Muscle layer of colon (tissue), 2 donors: Measurements from ENCODE around the gene SLC4A3.

ENCODE experiments used
- H3K27ac ChIP-seq: one replicate; pipeline ENCODE4 v1.7.0; 2013; ENCODE audit warnings: low read depth, mild to moderate bottlenecking, low read length, moderate library complexity
- H3K27me3 ChIP-seq, 2 donors: one replicate each; pipeline ENCODE4 v1.7.0; 2013; ENCODE audit warnings: low read length in 2 of 2, mild to moderate bottlenecking in 2 of 2; ENCODE audit not compliant: insufficient read depth in 2 of 2, control insufficient read depth in 1 of 2
- H3K36me3 ChIP-seq: one replicate; pipeline ENCODE4 v1.7.0; 2013; ENCODE audit warnings: mild to moderate bottlenecking, low read length; ENCODE audit not compliant: insufficient read depth
- H3K4me1 ChIP-seq: one replicate; pipeline ENCODE4 v1.7.0; 2013; ENCODE audit warnings: mild to moderate bottlenecking, low read length; ENCODE audit not compliant: insufficient read depth
- H3K4me3 ChIP-seq, 2 donors: one replicate each; pipeline ENCODE4 v1.7.0; 2013; ENCODE audit warnings: low read length in 2 of 2, low read depth in 1 of 2, mild to moderate bottlenecking in 1 of 2, moderate library complexity in 1 of 2
- H3K9ac ChIP-seq: one replicate; pipeline ENCODE4 v1.7.0; 2013; ENCODE audit warnings: low read length
- H3K9me3 ChIP-seq: one replicate; pipeline ENCODE4 v1.7.0; 2013; ENCODE audit warnings: mild to moderate bottlenecking, low read length
- donor health status: abdominal sarcoma.
- donor health status: Adenocarcinoma of cecum.

Gene SLC4A3

DNA sequence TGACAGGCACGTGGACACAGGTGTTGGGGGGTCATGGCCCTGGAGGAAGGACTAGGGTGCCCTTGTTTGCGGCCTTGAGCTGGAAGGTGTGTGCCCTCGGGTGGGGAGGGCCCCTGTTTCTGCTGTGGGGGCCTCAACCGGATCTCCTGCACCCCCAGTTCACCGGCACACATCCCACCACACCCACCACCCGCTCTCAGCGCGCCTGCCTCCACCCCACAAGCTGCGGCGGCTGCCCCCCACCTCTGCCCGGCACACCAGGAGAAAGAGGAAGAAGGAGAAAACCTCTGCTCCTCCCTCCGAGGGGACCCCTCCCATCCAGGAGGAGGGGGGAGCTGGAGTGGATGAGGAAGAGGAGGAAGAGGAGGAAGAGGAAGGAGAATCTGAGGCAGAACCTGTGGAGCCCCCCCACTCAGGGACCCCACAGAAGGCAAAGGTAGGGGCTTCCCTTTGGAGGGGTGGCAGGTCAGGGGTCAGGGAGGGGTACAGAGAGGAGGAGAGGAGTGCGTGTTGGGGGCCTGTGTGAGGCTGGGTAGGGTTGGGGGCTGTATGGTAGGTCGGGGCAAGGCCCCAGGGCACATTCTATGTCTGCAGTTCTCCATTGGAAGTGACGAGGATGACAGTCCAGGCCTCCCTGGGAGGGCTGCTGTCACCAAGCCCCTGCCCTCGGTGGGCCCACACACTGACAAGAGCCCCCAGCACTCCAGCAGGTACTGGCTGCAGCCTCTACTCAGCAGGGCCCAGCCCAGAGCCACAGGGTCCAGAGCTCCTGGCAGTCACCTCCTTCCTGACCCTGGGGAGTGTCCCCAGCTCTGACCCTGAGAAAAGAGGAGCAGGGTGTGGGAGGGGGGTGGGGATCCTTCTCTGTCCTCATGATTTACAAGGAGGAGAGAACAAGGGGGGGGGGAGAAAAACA lies 1.8 kb downstream of the SLC4A3 start:
- H3K4me3 ChIP-seq: no peak overlapping the region
- H3K9me3 ChIP-seq: no peaks in the 10 kb centered on the region
- H3K27me3 ChIP-seq: peaks cover 0 to 5% of the 10 kb centered on the region in 2 donors
- H3K27ac ChIP-seq: no peak overlapping the region
- H3K4me1 ChIP-seq: no peaks in the 10 kb centered on the region
- H3K36me3 ChIP-seq: no peaks in the 10 kb centered on the region
- no peak overlapping the region for H3K9ac ChIP-seq

DNA sequence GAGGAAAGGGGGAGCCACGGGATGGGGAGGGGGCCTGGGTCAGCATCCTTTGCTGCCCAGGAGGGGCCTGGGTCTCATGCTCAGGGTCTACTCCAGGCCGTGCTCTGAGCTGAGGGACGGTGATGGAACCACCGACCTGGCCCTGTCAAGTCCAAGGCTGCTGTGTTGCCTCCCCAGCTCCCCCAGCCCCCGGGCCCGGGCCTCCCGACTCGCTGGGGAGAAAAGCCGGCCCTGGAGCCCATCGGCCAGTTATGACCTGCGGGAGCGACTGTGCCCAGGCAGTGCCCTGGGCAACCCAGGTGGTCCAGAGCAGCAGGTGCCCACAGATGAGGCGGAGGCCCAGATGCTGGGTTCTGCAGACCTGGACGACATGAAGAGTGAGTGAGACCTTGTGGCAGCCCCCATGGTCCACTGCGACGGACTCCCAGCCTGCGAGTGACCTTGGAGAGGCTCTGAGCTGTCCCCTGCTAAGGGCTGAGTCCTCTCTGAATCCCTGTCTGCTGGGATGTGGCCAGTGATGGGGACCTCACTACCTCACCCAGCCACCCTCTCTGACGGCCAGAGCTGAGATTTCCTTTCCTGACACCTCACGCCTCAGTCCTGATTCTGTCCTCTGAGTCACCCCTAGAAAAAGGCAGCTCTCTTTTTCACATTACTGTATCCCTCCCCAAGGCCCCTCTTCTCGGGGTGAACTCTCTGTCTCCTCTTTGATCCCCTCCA lies 2.7 kb downstream of the SLC4A3 start:
- Histone ChIP-seq H3K4me1 (no peaks in the 10 kb centered on the region), H3K9me3 (no peaks in the 10 kb centered on the region), H3K36me3 (no peaks in the 10 kb centered on the region), H3K27me3 (peaks cover 0 to 5% of the 10 kb centered on the region in 2 donors), H3K9ac (no peak overlapping the region), H3K4me3 (no peak overlapping the region), H3K27ac (no peak overlapping the region)

DNA sequence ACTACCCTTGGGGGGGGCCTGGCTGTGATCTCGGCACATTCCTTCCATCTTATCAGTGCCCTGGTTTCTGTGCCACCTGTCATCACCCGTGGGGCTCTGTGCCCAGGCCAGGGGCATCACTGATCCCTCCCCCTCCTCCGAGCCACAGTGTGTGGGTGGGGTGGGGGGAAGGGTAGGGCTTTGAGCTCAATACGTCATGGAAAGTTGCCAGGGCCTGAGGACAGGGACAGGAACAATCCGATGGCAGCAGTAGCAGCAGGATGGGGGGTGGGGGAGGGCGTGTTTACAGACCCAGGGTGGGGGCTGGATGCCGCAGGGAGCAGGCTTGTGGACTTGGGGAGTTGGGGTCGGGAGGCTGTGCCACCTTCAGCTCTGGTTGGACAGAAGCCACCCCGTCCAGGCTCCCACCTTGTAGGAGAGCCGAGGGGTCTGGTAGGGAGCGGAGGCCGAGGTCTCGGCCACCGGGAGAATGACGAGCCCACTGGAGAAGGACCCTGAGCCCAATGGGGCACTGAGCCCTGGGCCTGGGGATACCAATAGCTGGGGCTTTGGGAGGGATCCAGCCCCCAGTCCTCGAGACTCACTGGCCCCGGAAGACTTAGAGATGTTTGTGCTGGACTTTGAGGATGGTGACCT lies 3.5 kb downstream of the SLC4A3 start:
- no peaks in the 10 kb centered on the region for H3K9me3 ChIP-seq
- H3K36me3 ChIP-seq: no peaks in the 10 kb centered on the region
- no peaks in the 10 kb centered on the region for H3K4me1 ChIP-seq
- H3K9ac ChIP-seq: no peak overlapping the region
- no peak overlapping the region for H3K4me3 ChIP-seq
- H3K27ac ChIP-seq: no peak overlapping the region
- peaks cover 0 to 5% of the 10 kb centered on the region in 2 donors for H3K27me3 ChIP-seq

DNA sequence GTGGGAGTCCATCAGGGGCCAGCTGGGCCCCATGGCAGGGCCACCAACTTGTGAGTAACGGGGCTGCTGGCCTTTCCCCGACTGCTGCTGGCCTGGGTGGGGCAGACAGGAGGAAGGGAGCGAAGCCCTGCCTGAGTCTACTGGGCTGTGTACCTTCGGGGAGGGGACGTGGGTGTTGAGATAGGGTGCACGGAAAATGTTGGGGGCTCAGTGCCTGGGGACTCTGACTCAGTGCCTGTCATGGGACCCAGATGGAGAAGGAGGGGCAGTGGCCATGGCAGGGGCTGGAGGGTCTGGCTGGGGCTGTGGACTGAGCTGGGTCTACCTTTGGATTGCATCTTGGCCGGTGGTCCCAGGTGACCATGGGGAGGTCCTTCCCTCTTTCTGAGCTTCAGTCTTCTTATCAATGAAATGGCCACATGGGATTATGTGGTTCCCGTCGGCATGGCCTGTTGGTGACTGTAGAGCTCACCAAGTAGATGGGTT lies 4.0 kb downstream of the SLC4A3 start:
- no peaks in the 10 kb centered on the region for H3K36me3 ChIP-seq
- no peak overlapping the region for H3K9ac ChIP-seq
- H3K27me3 ChIP-seq: peaks cover 0 to 5% of the 10 kb centered on the region in 2 donors
- H3K4me3 ChIP-seq: no peak overlapping the region
- no peaks in the 10 kb centered on the region for H3K4me1 ChIP-seq
- no peaks in the 10 kb centered on the region for H3K9me3 ChIP-seq
- H3K27ac ChIP-seq: no peak overlapping the region

DNA sequence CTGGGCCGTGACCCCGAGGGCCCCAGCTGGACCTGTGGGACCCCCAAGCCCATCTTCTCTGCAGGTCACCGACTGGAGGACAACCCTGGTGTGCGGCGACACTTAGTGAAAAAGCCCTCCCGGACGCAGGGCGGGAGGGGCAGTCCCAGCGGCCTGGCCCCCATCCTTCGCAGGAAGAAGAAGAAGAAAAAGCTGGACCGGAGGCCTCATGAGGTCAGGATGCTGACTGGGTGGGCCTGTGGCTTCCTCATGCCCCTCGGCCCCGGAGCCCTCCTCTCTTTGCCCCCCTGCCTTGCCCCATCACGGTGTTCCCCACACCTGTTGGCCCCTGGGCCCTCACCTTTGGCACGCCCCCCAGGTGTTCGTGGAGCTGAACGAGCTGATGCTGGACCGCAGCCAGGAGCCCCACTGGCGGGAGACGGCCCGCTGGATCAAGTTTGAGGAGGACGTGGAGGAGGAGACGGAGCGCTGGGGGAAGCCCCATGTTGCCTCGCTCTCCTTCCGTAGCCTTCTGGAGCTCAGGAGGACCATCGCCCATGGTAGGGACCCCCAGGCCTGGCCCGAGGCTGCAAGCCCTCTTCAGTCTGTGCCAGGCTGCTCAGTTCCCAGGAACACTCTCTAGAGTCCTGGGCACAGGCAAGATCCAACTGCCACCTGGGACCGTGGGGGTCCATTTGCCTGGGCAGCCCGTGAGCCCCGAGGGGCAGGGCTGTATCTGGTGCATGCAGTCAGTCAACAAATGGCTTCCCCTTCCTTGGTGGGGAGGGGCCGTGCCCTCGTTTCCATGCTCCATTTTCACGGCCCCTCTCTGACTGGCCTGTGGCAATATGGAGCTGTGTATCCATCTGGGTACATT lies 4.7 kb downstream of the SLC4A3 start:
- Histone ChIP-seq H3K9me3 (no peaks in the 10 kb centered on the region), H3K4me3 (no peak overlapping the region), H3K9ac (no peak overlapping the region), H3K27me3 (peaks cover 0 to 5% of the 10 kb centered on the region in 2 donors), H3K4me1 (no peaks in the 10 kb centered on the region), H3K36me3 (no peaks in the 10 kb centered on the region), H3K27ac (no peak overlapping the region)

DNA sequence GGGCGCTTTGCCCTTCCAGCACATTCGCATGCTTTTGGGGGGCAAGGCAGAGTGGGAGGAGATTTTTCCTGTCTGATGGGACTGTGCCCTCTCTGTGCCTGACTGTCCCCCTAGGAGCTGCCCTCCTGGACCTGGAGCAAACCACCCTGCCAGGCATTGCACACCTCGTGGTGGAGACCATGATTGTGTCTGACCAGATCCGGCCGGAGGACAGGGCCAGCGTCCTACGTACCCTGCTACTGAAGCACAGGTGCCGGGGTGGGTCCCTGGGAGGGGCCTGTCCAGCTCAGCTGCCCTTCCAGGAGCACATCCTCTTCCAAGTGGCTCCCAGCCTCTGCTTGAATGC lies 5.3 kb downstream of the SLC4A3 start:
- Histone ChIP-seq H3K4me1 (no peaks in the 10 kb centered on the region), H3K9ac (no peak overlapping the region), H3K9me3 (no peaks in the 10 kb centered on the region), H3K27me3 (peaks cover 0 to 5% of the 10 kb centered on the region in 2 donors), H3K27ac (no peak overlapping the region), H3K4me3 (no peak overlapping the region), H3K36me3 (no peaks in the 10 kb centered on the region)

DNA sequence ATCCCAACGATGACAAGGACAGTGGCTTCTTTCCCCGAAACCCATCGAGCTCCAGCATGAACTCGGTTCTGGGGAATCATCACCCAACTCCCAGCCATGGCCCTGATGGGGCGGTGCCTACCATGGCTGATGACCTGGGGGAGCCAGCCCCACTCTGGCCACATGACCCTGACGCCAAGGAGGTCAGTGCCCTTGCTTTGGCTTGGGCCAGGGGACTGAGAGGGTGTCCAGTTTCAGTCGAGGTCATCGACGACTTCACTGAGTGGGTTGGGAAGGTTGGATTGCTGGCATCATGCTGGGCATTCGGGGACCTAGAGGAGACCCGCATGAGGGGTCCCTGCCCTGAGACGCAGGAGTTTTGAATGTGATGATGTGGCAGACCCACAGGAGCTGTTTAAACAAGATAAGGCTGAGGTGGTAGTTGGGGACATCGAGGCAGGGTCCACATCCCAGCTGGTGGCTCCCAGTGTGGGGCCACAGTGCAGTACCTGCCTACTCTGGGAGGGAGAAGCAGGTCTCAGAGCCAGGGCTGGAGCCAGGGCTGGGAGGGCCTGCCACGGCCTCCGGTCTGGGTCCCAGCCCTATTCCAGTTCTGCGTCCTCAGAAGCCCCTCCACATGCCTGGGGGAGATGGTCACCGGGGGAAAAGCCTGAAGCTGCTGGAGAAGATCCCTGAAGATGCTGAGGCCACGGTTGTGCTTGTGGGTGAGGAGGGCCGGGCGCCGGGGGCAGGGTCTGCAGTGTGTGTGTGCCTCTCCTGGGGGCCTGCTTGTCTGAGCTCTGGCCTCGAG lies 6.0 kb downstream of the SLC4A3 start:
- no peaks in the 10 kb centered on the region for H3K4me1 ChIP-seq
- H3K27ac ChIP-seq: no peak overlapping the region
- H3K4me3 ChIP-seq: no peak overlapping the region
- no peaks in the 10 kb centered on the region for H3K9me3 ChIP-seq
- no peak overlapping the region for H3K9ac ChIP-seq
- H3K27me3 ChIP-seq: peaks cover 0 to 4% of the 10 kb centered on the region in 2 donors
- no peaks in the 10 kb centered on the region for H3K36me3 ChIP-seq

DNA sequence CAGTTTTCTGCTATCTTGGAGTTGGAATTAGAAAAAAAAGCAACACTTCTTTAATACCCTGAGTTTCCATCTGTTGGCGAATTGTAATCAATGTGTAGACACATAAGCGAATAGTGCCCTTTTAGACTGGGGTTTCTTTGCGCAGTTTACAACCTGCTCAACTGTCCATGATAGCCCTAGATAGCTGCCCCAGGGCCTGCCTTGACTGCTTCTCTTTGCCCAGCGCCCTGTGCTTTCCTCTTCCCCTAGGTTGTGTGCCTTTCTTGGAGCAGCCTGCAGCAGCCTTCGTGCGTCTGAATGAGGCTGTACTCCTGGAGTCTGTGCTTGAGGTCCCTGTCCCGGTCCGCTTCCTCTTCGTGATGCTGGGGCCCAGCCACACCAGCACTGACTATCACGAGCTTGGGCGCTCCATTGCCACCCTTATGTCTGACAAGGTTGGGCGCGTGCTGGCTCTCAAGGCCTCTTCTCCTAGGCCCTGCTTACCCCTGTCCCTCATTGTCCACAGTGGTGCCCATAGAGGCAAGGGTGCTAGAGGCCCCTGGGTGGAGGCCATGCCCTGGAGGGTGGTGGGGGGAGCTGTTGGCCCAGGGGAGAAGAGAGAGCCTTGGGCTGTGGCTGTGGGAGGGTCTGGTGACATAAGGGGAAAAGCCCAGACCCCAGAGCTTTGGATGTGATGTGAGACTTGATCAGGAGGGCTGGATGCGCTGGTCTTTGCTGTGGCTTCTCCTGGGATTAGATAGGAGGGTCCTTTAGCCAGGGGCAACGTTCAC lies 6.9 kb downstream of the SLC4A3 start:
- Histone ChIP-seq H3K36me3 (no peaks in the 10 kb centered on the region), H3K4me3 (no peak overlapping the region), H3K4me1 (no peaks in the 10 kb centered on the region), H3K27me3 (no peaks in the 10 kb centered on the region), H3K27ac (no peak overlapping the region), H3K9ac (no peak overlapping the region), H3K9me3 (no peaks in the 10 kb centered on the region)

DNA sequence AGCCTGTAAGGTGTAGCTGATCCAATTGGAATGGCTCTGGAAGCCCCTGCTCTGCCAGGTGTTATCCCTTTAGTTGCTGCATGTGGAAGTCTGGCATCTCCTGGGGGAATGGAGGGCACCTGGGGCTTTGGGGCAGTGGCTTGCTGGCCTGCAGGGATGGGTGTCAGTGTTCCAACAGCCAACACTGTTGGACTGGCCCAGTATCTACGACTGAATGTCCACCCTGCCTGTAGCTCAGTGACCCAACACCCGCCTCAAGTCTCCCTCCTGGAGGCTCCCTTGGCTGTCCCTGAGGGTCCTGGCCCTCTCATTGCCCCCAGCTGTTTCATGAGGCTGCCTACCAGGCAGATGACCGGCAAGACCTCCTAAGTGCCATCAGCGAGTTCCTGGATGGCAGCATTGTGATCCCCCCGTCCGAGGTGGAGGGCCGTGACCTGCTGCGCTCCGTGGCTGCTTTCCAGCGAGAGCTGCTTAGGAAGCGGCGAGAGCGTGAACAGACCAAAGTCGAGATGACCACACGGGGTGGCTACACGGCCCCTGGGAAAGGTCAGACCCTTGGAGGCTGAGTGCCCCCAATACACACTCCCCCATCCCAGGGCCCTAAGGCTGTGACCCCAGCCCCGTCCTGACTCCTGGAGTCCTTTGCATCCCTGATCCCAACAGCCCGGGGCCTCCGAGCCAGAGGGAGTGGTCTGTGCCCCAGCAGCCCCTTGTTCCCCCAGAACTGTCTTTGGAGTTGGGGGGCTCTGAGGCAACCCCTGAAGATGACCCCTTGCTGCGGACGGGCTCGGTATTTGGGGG lies 7.7 kb downstream of the SLC4A3 start:
- Histone ChIP-seq H3K4me1 (no peaks in the 10 kb centered on the region), H3K27me3 (no peaks in the 10 kb centered on the region), H3K4me3 (no peak overlapping the region), H3K36me3 (no peaks in the 10 kb centered on the region), H3K9ac (no peak overlapping the region), H3K9me3 (no peaks in the 10 kb centered on the region), H3K27ac (no peak overlapping the region)
